ENCODE measurements around the gene CLK1. TPM values are rescaled to one million over a fixed set of nuclear protein-coding genes. Genes with fewer than 3 reads are reported as not detected.

CLK1 gene
- total RNA-seq, 2 experiments from 2014 or later, result 86.4 to 99.3 TPM

- DNase-seq (no peak), ATAC-seq (no peak)
- POLR2A ChIA-PET, result interaction anchor here (0.6 to 0.7 kb wide), 2 partner anchors 13 to 32 kb away, joined by 3 to 4 read pairs; partner anchors contain the start of gene CLK1
- intact Hi-C loops (cut with DNase I, micrococcal nuclease), result no loop called here
- Mint-ChIP-seq H3K4me3 (no peak overlapping the region), H3K36me3 (ENCODE audit: low read depth) (peaks cover 52% of the 10 kb centered on the region), H3K9me3 (ENCODE audit: low read depth) (no peaks in the 10 kb centered on the region), H3K27ac (no peak overlapping the region), H3K27me3 (no peaks in the 10 kb centered on the region), H3K4me1 (peaks cover 7% of the 10 kb centered on the region)
- CTCF ChIA-PET, result interaction anchor here (0.9 to 1.3 kb wide), 2 partner anchors 9 to 282 kb away, joined by 3 to 6 read pairs; no protein-coding TSS in a partner anchor
These were observed 13.0 kb upstream of the CLK1 start for GRCh38 chr2:200877443-200877842.

- H3K36me3 Mint-ChIP-seq (ENCODE audit: low read depth), result peaks cover 33% of the 10 kb centered on the region
- peaks cover 4% of the 10 kb centered on the region for H3K4me1 Mint-ChIP-seq
- DNase-seq (no peak), ATAC-seq (no peak)
- H3K9me3 Mint-ChIP-seq (ENCODE audit: low read depth), result no peaks in the 10 kb centered on the region
- POLR2A ChIA-PET, result no interaction called here
- H3K27ac Mint-ChIP-seq, result no peak overlapping the region
- no peaks in the 10 kb centered on the region for H3K27me3 Mint-ChIP-seq
- intact Hi-C loops (cut with DNase I, micrococcal nuclease), result no loop called here
- CTCF ChIA-PET, result interaction anchor here (0.6 kb wide), 1 partner anchor 56 kb away, joined by 4 read pairs; no protein-coding TSS in a partner anchor
- no peak overlapping the region for H3K4me3 Mint-ChIP-seq
These were observed 9.1 kb upstream of the CLK1 start for GRCh38 chr2:200873560-200873959.

DNA sequence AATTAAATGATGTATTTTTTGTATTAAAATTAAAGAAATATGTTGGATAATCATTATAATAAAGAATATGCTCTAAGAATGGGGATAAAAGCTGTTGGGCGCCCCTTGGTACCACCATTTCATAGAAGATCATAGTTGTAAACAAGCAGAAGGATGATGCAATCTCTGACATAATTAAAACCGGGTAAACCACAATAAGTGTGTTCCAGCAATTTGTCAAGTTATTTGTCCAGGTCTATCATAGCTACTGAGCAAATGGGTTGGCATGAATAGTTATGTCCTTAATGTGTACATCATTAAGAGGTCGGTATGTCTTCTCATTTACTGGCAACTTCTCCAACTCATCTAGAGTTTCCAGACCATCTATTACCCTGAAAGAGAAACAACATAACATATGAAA, 6.7 kb upstream of the CLK1 start:
- peaks cover 4% of the 10 kb centered on the region for H3K4me1 Mint-ChIP-seq
- H3K36me3 Mint-ChIP-seq (ENCODE audit: low read depth), result peaks cover 33% of the 10 kb centered on the region
- intact Hi-C loops (cut with DNase I, micrococcal nuclease), result no loop called here
- peak overlapping the region; percentile 42 for H3K27ac Mint-ChIP-seq
- H3K9me3 Mint-ChIP-seq (ENCODE audit: low read depth), result no peaks in the 10 kb centered on the region
- ATAC-seq, result no peak
- no peak for DNase-seq
- no peak overlapping the region for H3K4me3 Mint-ChIP-seq
- H3K27me3 Mint-ChIP-seq, result no peaks in the 10 kb centered on the region
- ChIA-PET CTCF (no interaction called here), POLR2A (no interaction called here)

DNA sequence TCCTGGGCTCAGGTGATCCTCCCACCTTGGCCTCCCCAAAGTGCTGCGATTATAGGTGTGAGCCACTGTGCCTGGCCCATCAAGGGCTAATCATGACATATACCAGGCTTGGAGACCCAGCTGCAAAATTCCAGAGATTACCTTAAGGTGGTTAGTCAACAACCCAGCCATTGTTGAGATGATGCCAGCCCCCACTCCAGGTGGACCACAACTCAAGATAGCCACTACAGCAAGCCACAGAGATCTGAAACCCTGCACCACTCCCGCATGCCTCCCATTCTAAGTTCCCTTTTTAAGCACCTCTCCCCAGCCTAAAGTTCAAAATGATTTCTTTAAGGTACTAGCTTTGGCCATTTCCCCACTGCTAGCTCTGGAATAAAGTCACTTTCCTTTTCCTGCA, 4.6 kb upstream of the CLK1 start:
- Mint-ChIP-seq H3K27ac (no peak overlapping the region), H3K9me3 (ENCODE audit: low read depth) (no peaks in the 10 kb centered on the region), H3K36me3 (ENCODE audit: low read depth) (peaks cover 25% of the 10 kb centered on the region), H3K27me3 (no peaks in the 10 kb centered on the region), H3K4me3 (no peak overlapping the region), H3K4me1 (peaks cover 10% of the 10 kb centered on the region)
- DNase-seq (no peak), ATAC-seq (no peak)
- ChIA-PET POLR2A (interaction anchor here (0.6 kb wide), 1 partner anchor 263 kb away, joined by 3 read pairs; no protein-coding TSS in a partner anchor), CTCF (interaction anchor here (0.6 to 2.2 kb wide), 4 partner anchors 9 to 669 kb away, joined by 3 to 6 read pairs (median 4); no protein-coding TSS in a partner anchor)
- intact Hi-C loops (cut with DNase I, micrococcal nuclease), result loop anchor here in 1 of 2 experiments (10.0 kb wide), 1 partner anchor 914 kb away; the partner anchor contains the start of genes MAIP1 and TYW5

DNA sequence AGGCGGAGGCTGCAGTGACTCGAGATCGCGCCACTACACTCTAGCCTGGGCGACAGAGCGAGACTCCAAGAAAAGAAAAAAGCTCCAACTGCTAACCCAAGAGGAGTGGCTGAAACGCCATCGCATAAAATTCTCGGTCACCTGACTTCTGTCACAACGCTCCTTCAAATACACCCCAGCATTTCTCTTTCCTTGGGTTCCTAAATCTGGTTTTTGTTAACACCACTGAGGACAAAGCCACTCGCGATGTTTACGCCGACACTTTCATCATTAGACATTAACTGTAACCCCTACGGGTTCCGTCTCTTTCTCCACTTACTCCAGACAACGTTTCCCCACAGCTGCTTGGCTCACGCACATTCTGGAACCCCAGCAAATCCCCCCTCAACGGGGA, 679 bp downstream of the CLK1 start:
- intact Hi-C loops (cut with DNase I, micrococcal nuclease), result loop anchor here (1.0 to 10.0 kb wide), 13 partner anchors 26 to 1404 kb away; partner anchors contain the start of genes BZW1 (in 2 of the 2), NIF3L1 (in 2 of the 2), PPIL3 (in 2 of the 2) and CASP10 (in 1 of the 2)
- no peaks in the 10 kb centered on the region for H3K9me3 Mint-ChIP-seq (ENCODE audit: low read depth)
- CTCF ChIA-PET, result interaction anchor here (0.5 to 2.0 kb wide), 12 partner anchors 17 to 319 kb away, joined by 3 to 11 read pairs (median 3); partner anchors contain the start of genes CASP10, NIF3L1 and PPIL3
- H3K4me1 Mint-ChIP-seq, result peaks cover 32% of the 10 kb centered on the region
- peak; percentile 48 for DNase-seq
- H3K27ac Mint-ChIP-seq, result peak overlapping the region; percentile 99
- POLR2A ChIA-PET, result interaction anchor here (0.5 to 3.0 kb wide), 15 partner anchors 12 to 398 kb away, joined by 3 to 49 read pairs (median 4); partner anchors contain the start of genes NIF3L1 and PPIL3
- H3K36me3 Mint-ChIP-seq (ENCODE audit: low read depth), result peaks cover 59% of the 10 kb centered on the region
- ATAC-seq, result peak; percentile 3
- peak overlapping the region; percentile 87 for H3K4me3 Mint-ChIP-seq
- H3K27me3 Mint-ChIP-seq, result no peaks in the 10 kb centered on the region

DNA sequence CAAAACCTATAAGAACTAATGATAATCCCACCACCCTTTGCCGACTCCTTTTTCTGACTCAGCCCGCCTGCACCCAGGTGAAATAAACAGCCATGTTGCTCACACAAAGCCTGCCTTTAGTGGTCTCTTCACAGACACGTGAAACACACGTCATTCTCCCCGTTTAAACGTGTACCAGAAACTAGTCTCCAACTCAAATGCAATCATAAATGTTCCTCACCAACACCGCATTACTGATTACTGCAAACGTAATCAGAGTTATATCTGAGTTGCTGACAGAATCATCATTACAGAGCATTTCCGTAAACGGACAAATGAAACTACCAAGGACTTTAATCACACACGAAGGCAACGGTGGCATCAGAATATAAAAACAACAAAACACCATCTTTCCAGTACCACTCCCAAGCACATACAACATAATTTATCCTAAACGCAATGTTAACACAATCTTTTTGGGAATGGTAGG, 1.9 kb downstream of the CLK1 start:
- intact Hi-C loops (cut with DNase I, micrococcal nuclease), result loop anchor here (1.0 to 10.0 kb wide), 9 partner anchors 97 to 1405 kb away; partner anchors contain the start of genes KCTD18 (in 1 of the 2), MAIP1 (in 1 of the 2), NOP58 (in 1 of the 2) and SGO2 (in 1 of the 2)
- Mint-ChIP-seq H3K9me3 (ENCODE audit: low read depth) (no peaks in the 10 kb centered on the region), H3K27ac (peak overlapping the region; percentile 99), H3K27me3 (no peaks in the 10 kb centered on the region), H3K36me3 (ENCODE audit: low read depth) (peaks cover 70% of the 10 kb centered on the region), H3K4me3 (peak overlapping the region; percentile 87), H3K4me1 (peaks cover 41% of the 10 kb centered on the region)
- DNase-seq (peak; percentile 83), ATAC-seq (peak; percentile 71)
- ChIA-PET CTCF (interaction anchor here (0.8 to 1.2 kb wide), 2 partner anchors 255 to 320 kb away, joined by 3 to 6 read pairs; no protein-coding TSS in a partner anchor), POLR2A (no interaction called here)

DNA sequence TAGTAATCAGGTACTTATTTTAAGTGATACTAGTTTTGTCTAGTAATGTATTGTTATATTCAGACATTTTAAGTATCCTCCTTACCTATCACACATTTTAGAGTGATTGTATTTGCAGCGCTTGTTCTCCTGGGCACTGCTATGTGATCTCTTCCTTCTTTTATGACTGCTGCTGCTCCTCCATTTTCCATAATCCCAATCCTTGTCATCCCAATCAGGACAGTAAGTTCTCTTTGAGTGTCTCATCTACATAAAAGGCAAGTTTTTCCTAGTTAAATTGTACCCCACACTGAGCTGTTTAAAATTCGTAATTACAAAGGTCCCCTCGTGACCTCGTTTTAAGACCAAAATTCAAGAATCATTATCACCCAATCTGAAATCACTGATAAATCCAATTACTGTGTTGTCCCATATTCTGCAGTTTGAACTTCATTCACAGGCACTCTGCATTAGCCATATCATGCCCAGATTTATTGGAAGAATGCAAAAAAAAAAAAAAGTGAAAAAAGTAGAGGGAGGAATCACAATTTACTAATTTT, 2.8 kb downstream of the CLK1 start:
- Mint-ChIP-seq H3K27me3 (no peaks in the 10 kb centered on the region), H3K4me1 (peaks cover 48% of the 10 kb centered on the region), H3K4me3 (peak overlapping the region; percentile 87), H3K36me3 (ENCODE audit: low read depth) (peaks cover 75% of the 10 kb centered on the region), H3K27ac (peak overlapping the region; percentile 99), H3K9me3 (ENCODE audit: low read depth) (no peaks in the 10 kb centered on the region)
- ChIA-PET POLR2A (no interaction called here), CTCF (interaction anchor here (0.8 kb wide), 1 partner anchor 321 kb away, joined by 6 read pairs; no protein-coding TSS in a partner anchor)
- intact Hi-C loops (cut with DNase I, micrococcal nuclease), result loop anchor here (1.0 to 10.0 kb wide), 11 partner anchors 47 to 1406 kb away; partner anchors contain the start of genes CFLAR (in 1 of the 2), KCTD18 (in 1 of the 2), MAIP1 (in 1 of the 2) and NOP58 (in 1 of the 2)
- DNase-seq (no peak), ATAC-seq (no peak)

- peak overlapping the region; percentile 87 for H3K4me3 Mint-ChIP-seq
- intact Hi-C loops (cut with DNase I, micrococcal nuclease), result loop anchor here (2.0 to 10.0 kb wide), 6 partner anchors 45 to 1407 kb away; partner anchors contain the start of genes CFLAR (in 1 of the 2), KCTD18 (in 1 of the 2), MAIP1 (in 1 of the 2) and NOP58 (in 1 of the 2)
- no peaks in the 10 kb centered on the region for H3K27me3 Mint-ChIP-seq
- ATAC-seq (no peak), DNase-seq (peak; percentile 67)
- H3K4me1 Mint-ChIP-seq, result peaks cover 48% of the 10 kb centered on the region
- peak overlapping the region; percentile 86 for H3K27ac Mint-ChIP-seq
- ChIA-PET POLR2A (no interaction called here), CTCF (interaction anchor here (1.4 to 2.4 kb wide), 3 partner anchors 45 to 372 kb away, joined by 3 to 10 read pairs (median 4); no protein-coding TSS in a partner anchor)
- H3K9me3 Mint-ChIP-seq (ENCODE audit: low read depth), result no peaks in the 10 kb centered on the region
- H3K36me3 Mint-ChIP-seq (ENCODE audit: low read depth), result peaks cover 84% of the 10 kb centered on the region
These were observed 4.2 kb downstream of the CLK1 start for GRCh38 chr2:200860092-200860795.

DNA sequence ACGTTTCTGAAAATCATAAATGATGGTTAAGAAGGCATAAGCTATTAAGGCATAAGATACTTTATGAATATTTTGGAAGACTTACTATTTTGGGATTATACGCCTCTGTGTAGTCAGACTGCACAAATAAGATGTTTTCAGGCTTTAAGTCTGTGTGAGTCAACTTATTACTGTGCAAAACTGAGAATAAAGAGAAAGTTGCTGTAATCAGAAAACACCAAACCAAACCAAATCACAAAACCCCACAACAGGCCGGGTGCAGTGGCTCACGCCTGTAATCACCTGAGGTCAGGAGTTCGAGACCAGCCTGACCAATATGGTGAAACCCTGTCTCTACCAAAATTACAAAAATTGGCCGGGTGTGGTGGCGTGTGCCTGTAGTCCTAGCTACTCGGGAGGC, 7.7 kb downstream of the CLK1 start:
- H3K27ac Mint-ChIP-seq, result peak overlapping the region; percentile 19

GRCh38 chr2:200852605-200853004, 11.9 kb downstream of the CLK1 start:
- no peak overlapping the region for H3K4me3 Mint-ChIP-seq
- H3K27me3 Mint-ChIP-seq, result no peaks in the 10 kb centered on the region
- H3K27ac Mint-ChIP-seq, result peak overlapping the region; percentile 31
- ATAC-seq, result no peak
- ChIA-PET POLR2A (interaction anchor here (2.1 kb wide), 1 partner anchor 11 kb away, joined by 4 read pairs; no protein-coding TSS in a partner anchor), CTCF (interaction anchor here (0.8 to 1.5 kb wide), 4 partner anchors 9 to 139 kb away, joined by 3 to 6 read pairs (median 4); no protein-coding TSS in a partner anchor)
- peaks cover 62% of the 10 kb centered on the region for H3K36me3 Mint-ChIP-seq (ENCODE audit: low read depth)
- intact Hi-C loops (cut with DNase I, micrococcal nuclease), result no loop called here
- H3K9me3 Mint-ChIP-seq (ENCODE audit: low read depth), result no peaks in the 10 kb centered on the region
- peaks cover 7% of the 10 kb centered on the region for H3K4me1 Mint-ChIP-seq
- no peak for DNase-seq

More for the DNA sequence above, 7.7 kb downstream of the CLK1 start:
- peak; percentile 26 for DNase-seq
- ChIA-PET CTCF (interaction anchor here (0.8 to 2.0 kb wide), 2 partner anchors 153 to 553 kb away, joined by 3 to 4 read pairs; no protein-coding TSS in a partner anchor), POLR2A (interaction anchor here (0.7 kb wide), 1 partner anchor 27 kb away, joined by 6 read pairs; no protein-coding TSS in a partner anchor)
- Mint-ChIP-seq H3K4me3 (no peak overlapping the region), H3K9me3 (ENCODE audit: low read depth) (no peaks in the 10 kb centered on the region), H3K27me3 (no peaks in the 10 kb centered on the region), H3K4me1 (peaks cover 41% of the 10 kb centered on the region), H3K36me3 (ENCODE audit: low read depth) (peaks cover 85% of the 10 kb centered on the region)
- ATAC-seq, result peak; percentile 31
- intact Hi-C loops (cut with DNase I, micrococcal nuclease), result no loop called here

All from activated CD4-positive, alpha-beta T cell treated with anti-CD3 and anti-CD28 coated beads for 36 hours (primary cell).